ENCODE measurements around the gene ATXN2.

The ATXN2 gene

DNA sequence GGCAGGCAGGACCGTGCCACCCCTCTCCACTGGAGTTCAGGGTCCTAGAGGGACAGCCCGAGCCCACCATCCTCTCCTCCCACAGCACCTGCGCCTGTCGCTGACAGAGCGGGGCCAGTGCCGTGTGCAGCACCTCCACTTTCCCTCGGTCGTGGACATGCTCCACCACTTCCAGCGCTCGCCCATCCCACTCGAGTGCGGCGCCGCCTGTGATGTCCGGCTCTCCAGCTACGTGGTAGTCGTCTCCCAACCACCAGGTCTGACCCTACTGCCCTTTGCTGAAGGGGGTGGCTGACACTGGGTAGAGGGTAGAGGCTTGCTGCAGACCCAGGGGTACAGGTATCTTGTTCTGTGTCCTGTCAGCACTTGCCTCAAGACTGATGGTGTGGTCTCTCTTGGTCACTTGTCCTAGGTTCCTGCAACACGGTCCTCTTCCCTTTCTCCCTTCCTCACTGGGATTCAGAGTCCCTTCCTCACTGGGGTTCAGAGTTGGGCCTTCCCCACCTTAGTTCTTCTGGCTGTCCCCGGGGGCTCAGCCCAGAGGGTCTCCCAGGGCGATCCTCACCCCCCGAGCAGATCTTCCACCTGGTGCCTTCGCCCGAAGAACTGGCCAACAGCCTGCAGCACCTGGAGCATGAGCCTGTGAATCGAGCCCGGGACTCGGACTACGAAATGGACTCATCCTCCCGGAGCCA, 151.4 kb downstream of the ATXN2 start:
- no peak for DNase-seq

GRCh38 chr12:111446631-111447570, 152.2 kb downstream of the ATXN2 start:
- DNase-seq, result no peak

DNA sequence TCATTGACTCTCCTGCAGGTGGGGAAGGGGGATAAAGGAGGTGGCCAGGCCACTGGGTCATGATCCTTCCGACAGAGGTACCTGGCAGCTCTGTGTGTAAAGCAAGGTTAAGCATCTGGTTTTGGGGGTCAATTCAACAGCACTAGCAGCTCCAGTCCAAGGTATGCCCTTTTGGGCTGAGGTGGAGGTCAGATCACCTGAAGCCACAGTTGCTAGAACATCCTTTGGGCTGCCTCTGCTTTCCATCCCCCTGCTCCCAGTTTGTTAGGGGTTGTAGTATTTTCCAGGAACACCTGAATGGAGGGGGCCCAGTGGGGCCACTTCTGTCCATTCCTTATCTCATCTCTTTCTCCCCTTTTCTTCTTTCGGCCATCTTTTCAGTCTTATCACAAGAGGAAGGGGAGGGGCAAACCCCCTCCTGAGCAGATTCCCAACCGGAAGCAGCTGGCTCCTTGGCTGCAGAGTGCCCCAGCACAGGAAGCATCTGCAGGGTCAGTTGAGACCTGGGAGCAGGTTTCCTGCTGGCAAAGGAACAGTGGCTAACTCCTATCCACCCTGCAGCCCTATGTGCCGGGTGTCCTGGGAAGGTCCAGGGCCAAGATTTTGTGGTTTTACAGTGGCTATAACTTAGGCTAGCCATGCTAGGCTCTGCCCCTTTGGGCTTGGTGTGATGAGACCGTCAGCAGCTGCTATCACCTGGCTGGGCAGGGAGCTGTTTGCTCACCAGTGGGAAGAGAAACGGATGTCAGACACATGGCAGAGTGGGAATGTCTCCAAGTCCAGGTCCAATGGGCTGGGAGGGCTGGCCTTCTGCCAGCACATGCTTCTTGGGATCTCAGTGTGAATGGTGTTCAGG, 153.2 kb downstream of the ATXN2 start:
- no peak for DNase-seq

GRCh38 chr12:111444925-111445725, 154.0 kb downstream of the ATXN2 start:
- peak; percentile 91 for DNase-seq

DNA sequence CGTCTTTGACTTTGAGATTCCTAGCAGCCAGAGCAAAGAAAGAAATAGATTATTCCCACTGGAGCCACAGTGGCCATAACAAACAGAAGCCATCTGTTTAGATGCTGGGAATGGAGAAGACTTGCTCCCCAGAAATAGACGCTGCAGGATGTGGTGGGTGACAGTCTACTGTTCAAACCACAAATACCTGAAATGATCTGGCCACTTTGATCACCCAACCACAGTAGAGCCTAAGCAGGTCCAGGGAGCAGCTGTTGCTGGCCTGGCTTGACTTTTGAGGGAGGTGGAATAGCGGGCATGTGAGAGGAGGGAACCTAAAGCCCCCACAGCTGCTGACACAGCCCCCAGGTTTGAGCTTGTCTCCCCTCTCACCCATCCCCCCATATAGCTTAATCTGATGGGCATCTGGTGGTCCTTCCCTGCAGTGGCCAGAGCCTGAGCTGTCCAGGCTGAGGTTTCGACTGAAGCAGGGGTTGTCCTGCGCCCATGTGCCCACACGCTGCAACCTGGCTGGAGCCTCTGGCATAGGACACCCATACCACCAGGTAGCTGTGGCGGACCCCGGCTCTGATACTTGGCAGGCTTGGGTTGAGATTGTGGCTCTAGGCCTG, 154.7 kb downstream of the ATXN2 start:
- peak; percentile 39 for DNase-seq

DNA sequence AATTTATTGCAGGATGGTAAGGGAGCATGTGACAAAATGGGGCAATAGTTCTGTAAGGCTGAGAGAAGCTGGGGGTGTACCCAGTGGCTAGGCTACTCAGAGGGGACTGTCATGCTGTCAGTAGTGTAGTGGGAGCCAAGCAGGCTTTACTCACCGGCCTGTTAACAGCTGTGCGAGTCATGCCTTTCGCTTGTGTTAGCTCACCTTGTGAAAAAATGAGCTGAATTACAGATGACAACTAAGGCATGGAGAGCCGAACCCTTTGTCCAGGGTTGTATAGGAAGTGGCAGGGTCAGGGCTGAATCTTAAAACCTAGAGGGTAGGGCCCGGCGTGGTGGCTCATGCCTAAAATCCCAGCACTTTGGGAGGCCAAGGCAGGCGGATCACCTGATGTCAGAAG, 155.5 kb downstream of the ATXN2 start:
- DNase-seq, result peak; percentile 74

DNA sequence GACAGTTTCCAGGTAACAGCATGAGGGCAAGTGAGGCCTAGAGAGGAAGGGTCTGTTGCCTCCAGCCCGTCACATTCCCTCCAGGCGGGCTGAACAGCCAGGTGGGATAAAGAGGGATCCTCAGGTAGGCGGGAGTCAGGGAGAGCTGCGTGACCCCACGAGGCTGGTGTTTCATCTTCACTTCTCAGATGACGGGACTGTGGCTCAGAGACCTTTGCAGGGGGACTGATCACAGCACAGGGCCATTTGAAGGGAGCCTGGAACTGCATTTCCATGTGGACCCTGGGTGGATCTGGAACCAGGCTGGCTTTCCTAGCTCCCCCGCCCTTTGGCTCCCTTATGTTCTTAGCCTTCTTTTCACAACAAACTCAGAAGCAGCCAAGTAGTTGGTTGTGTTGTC, 156.0 kb downstream of the ATXN2 start:
- DNase-seq, result no peak

DNA sequence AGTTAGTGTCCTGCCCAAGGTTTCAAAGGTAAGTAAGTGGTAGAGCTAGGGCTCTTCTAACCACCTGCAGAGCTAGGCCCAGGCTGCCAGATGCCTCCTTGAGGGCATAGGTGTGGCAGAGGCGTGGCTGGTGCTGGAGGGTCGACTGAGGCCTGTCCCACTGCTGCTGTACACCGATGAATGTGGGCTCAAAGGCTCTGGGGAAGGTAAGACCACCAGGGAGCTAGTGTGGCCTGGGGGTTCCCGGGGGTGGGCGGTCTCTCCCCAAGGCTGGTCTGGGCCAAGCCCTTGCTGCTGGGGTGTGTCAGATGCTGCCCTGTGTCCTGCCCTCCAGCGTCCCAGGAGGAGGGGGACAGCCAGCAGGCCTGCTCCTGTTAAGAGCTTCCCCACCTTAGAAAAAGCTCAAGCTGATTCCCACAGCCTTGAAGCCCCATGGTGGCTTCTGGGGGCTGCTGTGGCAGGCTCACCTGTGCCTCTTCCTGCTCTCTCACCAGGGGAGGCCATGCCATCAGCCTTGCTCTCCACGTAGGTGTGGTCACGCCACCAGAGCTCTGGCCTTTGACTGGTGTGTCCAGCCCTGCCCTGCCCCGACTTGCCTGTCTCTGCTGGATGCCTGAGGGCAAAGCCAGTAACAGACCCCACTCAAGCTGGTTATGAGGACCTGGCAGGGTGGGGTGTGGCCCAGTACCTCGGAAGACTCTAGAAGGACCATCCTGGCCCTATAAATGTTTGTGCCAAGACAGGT, 156.6 kb downstream of the ATXN2 start:
- no peak for DNase-seq

- no peak for DNase-seq
These were observed 157.8 kb downstream of the ATXN2 start for GRCh38 chr12:111441107-111441928.

DNA sequence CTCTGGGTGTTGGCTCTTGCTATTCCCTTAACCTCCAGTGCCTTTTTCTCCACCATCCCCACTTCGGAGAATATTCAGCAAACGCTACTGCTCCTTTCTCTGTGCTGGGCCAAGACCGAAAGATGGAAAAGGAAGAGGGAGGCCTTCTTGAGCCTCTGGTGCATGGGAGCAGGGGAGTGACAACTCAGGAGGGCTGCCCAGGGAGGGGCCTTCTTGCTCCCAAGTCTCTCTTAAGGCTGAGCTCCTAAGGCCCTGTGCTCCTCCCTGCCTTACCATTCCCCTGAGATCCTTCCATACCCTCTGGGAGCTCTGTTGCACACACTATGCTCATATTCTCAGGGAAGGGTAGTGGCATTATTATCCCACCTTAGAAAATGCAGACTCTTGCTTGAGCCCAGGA, 158.5 kb downstream of the ATXN2 start:
- no peak for DNase-seq

DNA sequence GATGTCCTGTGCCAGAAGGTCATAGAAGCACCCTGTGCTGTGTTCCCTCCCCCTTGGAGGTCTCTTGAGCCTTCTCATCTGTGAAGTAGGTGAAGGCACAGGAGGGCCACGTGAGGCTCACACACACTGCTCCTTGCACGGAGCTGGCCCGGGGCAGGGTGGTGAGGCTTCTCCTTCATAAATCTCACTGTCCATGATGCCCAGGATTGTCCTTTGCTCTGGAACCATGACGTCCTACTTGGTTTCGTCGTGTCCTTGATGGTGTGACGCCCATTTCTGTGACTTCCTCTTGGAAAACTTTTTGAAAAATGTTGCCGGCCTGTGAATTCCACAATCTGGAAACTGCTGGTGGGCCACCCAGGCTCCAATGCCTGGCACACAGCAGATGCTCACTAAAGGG, 159.0 kb downstream of the ATXN2 start:
- DNase-seq, result no peak

DNA sequence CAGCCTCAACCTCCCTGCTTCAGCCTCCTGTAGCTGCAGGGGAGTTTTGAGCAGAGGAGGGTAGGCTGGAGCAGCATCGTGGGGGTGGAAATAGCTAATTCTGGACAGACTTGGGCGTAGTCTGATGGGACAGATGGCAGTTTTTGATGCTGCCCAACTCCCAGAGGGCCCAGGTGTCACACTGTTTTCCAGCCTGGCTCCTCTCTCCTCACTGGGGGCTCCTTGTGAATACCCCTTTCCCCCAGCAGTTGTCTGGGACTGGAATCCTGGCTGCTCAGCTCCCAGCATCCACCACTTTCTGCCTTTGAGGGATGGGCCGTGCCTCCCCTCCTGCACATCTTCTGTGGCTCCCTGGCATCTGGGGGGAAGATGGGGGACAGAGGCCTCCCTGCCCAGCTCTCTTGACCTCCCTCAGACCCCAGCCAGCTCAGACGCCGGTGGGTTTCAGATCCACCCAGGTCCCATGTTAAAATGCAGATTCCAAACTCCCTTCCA, 159.4 kb downstream of the ATXN2 start:
- no peak for DNase-seq

DNA sequence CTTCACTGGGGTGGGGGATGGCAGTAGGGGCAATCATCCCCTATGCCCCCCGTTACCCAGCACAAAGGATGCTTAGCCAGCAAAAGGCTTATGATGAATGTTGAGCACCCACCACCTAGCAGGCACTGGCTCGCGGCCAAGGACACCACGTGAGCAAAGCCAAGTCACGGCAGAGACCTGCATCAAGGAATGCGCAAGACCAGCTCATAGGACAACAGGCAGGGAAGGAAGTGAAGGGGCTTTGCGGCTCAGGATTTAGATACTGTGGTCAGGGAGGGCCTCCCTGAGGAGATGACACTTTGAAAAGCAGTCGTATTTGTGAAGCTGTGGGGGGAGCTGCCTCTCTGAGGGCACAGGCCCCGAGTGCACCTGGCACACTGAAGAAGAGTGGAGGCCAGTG, 160.6 kb downstream of the ATXN2 start:
- peak; percentile 49 for DNase-seq

DNA sequence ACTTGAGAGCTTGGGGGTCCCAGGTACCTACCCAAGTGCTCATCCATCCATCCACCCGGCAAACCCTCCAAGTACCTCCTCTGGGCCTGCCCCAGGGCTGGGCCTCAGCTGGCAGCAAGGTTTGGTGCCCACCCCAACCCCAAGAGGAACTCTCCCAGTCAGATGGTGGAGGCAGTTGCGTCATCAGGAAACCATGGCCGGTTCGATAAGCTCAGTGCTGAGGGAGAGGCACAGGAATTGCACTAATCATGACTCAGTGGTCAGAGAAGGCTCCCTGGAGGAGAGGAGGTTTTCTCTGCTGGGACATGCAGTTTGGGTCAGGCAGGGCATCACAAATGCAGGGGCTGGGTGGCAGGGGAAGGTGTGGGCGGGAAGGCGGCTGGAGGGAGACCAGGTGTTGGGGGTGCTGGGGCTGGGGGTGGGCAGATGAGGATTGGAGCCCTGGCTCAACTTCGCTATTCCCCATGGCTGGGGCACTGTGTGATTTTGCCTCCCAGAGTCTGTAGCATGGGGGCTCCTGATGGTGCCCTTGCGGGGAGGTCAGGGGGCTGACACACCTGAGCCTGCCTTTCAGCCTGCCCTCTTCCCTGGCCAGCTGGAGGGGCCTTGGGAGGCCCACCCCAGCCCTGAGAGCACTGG, 161.2 kb downstream of the ATXN2 start:
- DNase-seq, result no peak

DNA sequence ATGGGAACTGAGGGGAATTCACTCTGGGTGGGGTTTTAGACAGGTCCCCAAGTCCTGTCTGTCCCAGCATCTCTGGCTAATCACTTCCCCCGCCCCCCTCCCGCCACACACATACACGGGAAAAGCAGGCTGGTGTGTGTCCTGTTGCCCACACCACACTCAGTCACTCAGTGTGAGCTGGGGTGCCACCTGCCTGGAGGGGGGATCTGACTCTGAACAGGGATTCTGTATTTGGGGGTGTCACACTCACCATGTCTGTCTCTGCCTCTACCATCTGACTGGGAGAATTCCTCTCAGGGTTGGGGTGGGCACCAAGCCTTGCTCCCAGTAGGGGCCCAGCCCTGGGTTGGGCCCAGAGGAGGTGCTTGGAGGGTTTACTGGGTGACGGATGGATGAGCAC, 162.3 kb downstream of the ATXN2 start:
- no peak for DNase-seq

DNA sequence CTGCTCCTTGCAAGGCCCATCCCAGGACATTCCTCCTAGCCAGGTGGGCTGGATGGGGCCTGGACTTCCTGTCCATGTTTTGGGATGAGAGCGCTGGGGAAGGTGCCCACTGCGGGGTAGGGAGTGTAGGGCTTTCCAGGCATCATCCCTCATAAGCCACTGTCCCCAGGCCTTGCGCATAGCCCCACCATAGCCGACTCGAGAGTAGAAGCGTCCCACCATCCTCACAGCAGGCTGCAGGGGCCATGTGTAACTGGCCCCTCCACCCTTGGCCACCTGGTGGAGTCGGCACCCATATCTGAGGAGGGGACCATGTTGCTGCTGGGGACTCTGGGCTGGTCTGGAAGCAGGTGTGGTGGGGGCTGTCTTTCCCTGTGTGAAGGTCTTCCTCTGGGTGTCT, 162.8 kb downstream of the ATXN2 start:
- DNase-seq, result no peak

DNA sequence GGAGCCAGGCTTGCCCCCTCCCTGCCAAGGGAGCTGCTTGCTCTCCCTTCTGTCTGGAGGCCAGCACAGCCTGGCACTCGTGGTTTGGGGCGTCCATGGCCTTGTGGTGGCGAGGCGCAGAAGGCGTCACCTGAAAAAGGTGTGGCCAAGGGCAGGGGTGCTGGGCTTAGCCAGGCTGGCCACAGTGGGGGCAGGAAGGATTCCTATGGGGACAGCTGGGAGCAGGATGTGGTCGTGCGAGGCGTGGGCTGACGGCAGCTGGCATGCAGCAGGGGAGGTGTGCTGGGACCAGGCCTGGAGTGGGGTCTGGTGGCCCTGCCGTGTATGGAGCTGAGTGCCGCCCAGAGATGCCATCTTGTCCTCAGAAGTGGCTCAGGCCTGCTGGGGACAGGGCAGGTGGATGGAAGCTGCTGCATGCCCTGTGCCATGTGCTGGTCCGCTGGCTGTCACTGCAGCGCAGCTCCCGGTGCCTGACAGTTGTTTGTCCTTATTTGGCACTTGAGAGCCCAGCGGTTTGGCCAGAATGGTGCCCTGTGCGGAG, 163.4 kb downstream of the ATXN2 start:
- DNase-seq, result no peak

GRCh38 chr12:111434680-111435338, 164.3 kb downstream of the ATXN2 start:
- DNase-seq, result peak; percentile 83

DNA sequence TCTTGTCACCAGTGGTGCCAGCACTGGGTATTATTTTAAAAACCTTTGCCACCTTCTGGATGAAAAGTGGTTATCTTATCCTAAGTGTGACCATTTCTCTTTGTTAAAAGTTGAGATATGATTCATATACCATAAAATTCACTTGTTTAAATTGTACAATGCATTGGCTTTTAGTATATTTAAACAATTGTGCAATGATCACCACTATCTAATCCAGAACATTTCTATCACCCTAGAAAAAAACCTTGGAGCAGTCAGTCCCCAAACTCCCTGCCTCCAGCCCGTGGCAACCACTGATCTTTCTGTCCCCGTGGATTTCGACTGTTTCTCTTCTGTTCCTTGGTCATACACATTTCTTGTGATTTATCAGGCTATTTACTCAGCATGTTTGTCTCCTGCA, 165.1 kb downstream of the ATXN2 start:
- no peak for DNase-seq

Measured in stimulated activated CD4-positive, alpha-beta T cell treated with anti-CD3 and anti-CD28 coated beads, Interleukin-1b, Interleukin-23, amount 100 ng/mL, for 48 hours (primary cell).